Posterior cingulate gyrus (tissue), 11 donors: ENCODE data around the gene DPEP2NB.
"Not testable (repeated sequence)": the region's sequence is repeated elsewhere in the genome, so short reads cannot be mapped to it uniquely, and the experiment has no call there.

Experiments used
- DNase-seq, 10 donors: peaks; one replicate each; pipeline versions ENCODE4 v3.0.0 to v3.0.0-alpha.2; 2020 to 2021; ENCODE audit warnings: mixed read lengths in 3 of 10
- intact Hi-C: fragments of 100-400 bp; cut with DNase I; formaldehyde crosslinking; loops from one replicate; pipeline ENCODE4 v1.15.1; 2023

DPEP2NB gene

GRCh38 chr16:67989322-67990017, 26.2 kb downstream of the DPEP2NB start:
- DNase-seq, result no peak
- intact Hi-C loops, result loop anchor here (10.0 kb wide), 1 partner anchor 235 kb away; no protein-coding TSS in a partner anchor

DNA sequence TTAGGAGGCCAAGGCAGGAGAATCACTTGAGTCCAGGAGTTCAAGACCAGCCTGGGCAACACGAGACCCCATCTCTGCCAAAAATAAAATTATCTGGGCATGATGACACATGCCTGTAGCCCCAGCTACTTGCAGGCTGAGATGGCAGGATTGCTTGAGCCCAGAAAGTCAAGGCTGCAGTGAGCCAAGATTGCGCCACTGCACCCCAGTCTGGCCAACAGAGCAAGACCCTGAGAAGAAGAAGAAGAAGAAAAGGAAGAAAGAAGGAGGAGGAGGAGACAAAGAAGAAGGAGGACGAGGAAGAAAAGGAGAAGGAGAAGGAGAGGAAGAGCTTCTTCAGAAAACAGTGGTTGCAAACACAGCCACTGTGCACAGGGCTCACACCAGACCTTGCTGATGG, 27.0 kb downstream of the DPEP2NB start:
- intact Hi-C loops, result no loop called here
- no peak for DNase-seq

DNA sequence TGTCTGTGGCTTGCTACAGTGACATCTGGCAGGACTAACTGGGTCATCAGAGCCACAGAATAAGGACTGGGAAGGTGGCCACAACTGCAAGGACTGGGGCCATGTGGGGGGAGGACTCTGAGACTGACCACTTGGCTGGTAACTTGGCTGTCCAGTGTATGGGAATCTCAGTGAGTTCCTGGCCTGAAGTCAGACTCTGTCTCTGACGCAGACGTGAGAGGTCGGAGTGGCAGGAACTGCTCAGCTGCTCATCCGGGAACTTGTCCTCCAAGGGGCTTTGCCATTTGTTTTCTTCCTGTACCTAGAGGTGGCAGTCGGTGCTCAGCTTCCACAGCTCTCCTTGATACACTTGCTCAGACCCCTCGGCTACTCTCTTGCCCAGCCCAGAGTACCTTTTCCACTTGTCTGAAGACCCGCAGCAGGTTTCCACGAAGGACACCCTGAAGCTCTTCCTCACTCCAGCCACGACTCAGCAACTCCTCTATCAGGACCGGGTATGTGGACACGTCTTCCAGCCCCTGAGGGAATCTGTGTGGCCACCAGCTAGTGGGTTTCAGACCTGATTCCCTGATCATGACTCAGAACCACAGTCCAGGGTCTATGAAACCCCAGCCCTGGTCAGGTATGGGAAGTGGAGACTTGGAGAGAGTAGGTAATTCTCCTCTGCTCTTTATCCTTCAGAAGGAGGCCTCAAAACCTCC, 28.1 kb downstream of the DPEP2NB start:
- no peak for DNase-seq
- intact Hi-C loops, result no loop called here

DNA sequence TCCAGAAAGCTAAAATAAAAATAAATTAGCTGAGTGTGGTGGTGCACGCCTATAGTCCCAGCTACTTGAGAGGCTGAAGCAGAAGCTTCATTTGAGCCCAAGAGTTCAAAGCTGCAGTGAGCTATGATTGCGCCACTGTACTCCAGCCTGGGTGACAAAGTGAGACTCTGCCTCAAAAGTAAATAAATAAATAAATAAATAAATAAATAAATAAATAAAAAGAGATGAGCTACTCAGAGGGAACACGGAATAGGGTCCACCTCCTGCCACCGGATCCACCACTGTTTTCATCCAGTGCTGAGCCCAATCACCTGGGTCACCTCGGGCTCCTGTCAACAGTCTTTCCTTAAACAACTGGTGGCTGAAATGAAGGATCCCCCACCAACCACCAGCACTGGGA, 28.8 kb downstream of the DPEP2NB start:
- intact Hi-C loops, result no loop called here
- no peak for DNase-seq

GRCh38 chr16:67982011-67982696, 33.6 kb downstream of the DPEP2NB start:
- DNase-seq, result no peak
- intact Hi-C loops, result no loop called here

GRCh38 chr16:67979955-67980678, 35.6 kb downstream of the DPEP2NB start, which contains the start of gene DPEP3:
Gene DPEP3, minus strand, starts transcription at chr16:67980499. Its CDS starts 119 bp downstream, at chr16:67980380.
- intact Hi-C loops, result no loop called here
- DNase-seq, result no peak

DNA sequence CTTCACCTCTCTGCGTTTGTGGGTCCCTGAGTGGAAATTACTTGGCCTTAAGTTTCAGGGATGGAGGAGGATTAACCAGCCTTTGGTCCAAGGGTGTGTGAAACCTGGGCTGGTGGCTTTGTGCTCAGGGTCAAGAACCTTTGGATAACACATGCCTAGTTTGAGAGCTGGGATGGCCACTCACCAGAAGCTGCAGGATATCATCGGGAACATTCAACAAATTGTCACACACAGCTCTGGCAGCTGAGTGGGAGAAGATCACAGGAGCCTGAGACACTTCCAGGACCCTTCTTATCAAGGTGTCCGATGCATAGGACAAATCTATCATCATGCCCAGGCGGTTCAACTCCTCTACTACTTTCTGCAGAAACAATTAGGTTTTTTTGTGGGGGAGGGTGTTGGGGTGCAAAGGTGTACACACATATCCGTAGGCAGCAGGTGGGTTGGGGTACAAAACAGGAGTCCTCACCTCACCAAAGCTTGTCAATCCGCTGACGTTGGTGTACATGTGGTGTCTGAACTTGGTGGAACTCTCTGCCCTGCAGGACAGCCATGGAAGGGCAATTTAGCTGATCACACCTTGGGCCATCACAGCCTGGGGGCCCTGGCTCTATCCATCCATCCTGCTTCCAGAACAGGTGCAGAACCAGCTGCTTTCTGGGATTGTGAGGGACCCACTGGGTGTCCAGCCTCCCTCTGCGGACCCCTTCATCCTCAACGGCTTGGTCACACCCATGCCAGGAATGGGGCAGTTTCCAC, 38.1 kb downstream of the DPEP2NB start:
- DNase-seq, result no peak
- intact Hi-C loops, result no loop called here

GRCh38 chr16:67977005-67977404, 38.7 kb downstream of the DPEP2NB start:
- intact Hi-C loops, result no loop called here

DNA sequence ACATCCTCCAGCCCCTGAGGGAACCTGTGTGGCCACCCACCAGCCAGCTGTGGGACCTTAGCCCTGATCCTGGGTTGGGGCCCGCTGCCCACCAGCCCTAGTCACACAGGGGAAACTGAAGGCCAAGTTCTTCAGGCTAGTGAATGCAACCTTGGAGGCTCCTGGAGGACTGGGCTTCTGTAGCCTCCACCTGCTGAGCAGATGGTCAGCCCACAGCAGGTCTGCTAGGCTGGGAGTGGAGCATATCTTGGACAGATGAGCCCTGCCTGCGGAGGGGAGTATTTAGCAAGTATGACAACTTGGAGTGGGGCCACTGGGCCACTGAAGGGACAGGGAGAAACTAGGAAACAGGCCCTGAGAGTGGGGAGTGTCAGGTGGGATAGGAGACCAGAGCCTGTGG, 39.5 kb downstream of the DPEP2NB start:
- DNase-seq, result no peak
- intact Hi-C loops, result no loop called here

More at GRCh38 chr16:67977005-67977404, 38.7 kb downstream of the DPEP2NB start:
- peak in 1 of 10 donors; percentile 44 for DNase-seq

DNA sequence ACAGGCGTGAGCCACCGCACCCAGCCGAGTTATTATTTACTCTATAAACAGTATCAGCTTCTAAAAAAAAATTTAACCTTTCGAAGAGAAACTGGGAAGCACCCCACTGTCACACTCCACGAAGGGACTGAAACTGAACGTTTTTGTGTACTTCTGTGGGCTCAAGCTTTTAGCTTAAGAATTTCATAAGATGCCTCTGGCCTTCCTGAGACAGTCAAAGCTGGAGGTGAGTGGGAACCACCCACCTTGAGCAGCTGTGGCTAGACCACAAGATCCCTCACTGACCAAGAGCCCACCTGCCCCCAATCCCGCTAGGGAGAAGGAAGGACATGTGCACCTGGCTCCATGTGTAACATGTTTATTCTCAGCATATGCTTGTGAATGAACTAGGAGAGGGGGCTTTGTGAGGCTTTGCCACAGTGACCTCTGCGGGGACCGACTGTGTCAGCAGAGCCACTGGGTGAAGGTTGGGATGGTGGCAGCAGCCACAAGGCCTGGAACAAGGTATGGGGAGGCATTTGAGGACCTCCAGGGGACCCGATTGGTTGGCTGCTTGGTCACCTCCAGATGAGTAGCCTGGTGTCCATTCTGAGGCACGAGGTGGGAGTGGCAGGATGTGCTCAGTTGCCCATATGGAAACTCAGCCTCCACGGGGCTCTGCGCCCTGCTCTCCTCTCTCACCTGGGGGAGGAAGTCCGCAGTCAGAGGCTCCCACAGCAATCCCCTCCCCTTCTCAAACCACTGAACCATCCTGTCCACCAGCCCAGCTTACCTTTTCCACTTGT, 40.2 kb downstream of the DPEP2NB start:
- no peak for DNase-seq
- intact Hi-C loops, result no loop called here

- DNase-seq, intact Hi-C loops: not testable (repeated sequence)
Observed at GRCh38 chr16:67972285-67972684, 43.4 kb downstream of the DPEP2NB start.

DNA sequence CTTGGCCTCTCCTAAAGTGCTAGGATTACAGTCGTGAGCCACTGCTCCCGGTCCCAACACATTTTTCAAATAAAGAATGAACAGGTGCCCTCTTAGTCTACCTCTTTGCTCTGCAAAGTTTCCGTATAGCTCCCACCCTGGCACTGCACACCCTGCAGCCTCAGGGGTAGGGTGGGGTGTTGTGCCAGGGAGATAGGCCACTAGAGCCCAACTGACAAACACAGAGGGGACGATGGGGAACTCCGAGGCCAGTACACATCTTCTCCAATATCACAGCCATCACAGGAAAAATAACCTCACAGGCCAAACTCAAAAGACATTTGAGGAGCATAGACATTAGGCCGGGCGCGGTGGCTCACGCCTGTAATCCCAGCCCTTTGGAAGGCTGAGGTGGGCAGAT, 44.6 kb downstream of the DPEP2NB start:
- intact Hi-C loops, result no loop called here
- DNase-seq, result no peak

DNA sequence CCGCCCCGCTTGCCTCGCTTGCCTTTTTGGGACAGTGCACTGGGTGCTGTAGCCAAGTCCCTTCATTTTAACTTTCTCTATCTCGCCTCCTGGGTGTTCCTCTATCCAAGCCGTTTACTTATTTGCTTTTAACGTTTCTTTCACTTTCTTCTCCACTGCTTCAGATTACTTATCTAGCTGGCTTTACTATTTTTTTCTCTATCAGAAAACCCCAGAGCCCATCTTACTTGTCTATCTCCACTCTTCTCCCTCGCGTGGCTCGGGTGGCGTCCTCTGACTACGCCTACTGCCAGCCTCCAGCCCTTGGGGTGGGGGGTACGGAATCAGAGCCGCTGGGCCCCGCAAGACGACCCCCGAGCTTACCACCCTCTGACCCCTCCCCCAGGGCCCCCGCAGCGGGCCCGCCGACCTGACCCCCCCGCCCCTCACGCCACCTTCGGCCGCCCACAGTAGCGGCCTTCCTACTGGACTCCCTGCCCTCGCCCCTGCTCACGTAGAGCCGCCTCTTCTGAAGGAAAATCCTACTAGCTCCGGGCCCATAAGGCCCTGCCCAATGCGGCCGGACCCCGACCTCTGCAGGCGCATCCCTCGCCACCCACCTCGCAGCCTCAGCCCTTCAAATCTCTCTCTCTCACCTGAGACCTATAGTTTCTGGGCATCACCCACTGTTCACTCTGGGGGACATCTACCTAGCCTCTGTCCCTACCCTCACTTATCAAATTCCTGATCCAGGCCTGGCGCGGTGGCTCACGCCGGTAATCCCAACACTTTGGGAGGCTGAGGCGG, 46.3 kb downstream of the DPEP2NB start:
- DNase-seq, result no peak
- intact Hi-C loops, result no loop called here

- peak in 9 of 10 donors; percentile 36 to 93 (median 51) for DNase-seq
- intact Hi-C loops, result no loop called here
Observed at GRCh38 chr16:67968400-67969253, 47.1 kb downstream of the DPEP2NB start, which contains the start of gene SLC12A4. Gene SLC12A4, minus strand, starts transcription at chr16:67968637. Its CDS starts 84 bp downstream, at chr16:67968553.

DNA sequence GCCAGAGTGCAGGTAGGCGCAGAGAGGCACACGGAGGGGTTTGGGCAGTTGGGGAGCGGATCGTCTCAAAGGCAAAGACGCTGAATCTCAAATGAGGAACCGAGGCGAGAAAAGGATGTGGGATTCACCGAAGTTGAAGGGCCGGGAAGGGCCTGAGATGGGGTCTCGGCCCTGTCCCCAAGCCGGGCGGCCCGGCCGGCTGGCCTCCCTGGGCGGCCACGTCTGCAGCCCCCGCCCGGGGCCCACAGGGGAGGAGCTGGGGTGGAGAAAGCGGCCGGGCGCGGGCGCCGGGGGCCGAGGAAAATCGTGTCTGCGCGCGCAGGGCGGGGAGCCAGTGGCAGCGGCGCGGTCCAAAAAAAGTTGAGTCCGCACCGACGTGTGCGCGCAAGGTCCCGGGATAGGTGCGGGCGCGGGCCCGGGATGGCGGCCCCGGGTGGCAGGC, 47.7 kb downstream of the DPEP2NB start:
- peak in 1 of 10 donors; percentile 34 for DNase-seq
- intact Hi-C loops, result no loop called here

DNA sequence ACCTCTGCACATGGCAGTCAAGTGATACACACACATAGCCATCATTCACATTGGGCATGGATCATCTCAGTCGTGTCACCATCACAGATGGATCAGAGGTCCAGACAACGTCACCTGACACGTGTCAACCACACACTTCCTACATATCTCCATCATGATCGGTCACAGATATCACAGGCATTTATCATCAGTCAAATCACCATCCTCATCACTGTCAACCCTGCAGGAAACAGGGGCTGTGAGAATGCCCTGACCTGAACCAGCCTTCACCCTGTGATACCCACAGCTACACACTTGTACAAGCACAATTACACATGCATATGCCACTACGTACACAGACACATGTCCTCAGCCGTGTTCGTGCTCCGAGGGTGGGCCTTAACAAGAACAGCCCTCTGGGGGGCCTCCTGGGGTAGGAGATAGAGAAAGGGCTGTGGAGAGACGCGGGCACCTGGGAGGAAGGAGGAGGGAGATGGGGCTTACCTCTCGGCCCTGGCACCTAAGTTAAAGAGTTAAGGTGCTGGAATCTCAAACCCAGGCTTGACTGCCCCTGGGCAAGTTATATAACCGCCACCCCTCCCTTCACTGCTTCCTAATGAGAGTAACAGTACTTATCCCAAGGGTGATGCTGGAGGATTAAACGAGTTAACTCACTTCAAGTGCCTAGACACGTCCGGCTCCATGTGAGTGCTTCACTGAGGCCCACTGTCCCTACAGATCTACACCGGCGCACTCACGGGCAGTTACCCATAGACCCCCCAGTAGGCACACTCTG, 48.3 kb downstream of the DPEP2NB start:
- no peak for DNase-seq
- intact Hi-C loops, result no loop called here
